K562 (cell line): ENCODE data around the gene ASPDH. TPM values are rescaled to one million over a fixed set of nuclear protein-coding genes. Genes with fewer than 3 reads are reported as not detected.

Experiments
- ATAC-seq: fragments of 200-7000 bp; cut with Tn5 transposase; 3 replicates; pipeline ENCODE4 v1.9.1; 2020; ENCODE audit warnings: moderate library complexity
- BruUV-seq: library from RNA; stranded (reverse); fragments of 400-500 nt; replicated peaks from 2 replicates; lab custom pipeline; 2021; lab: Mats Ljungman, UMichigan
- CTCF ChIA-PET: fragments of 300-600 bp; formaldehyde crosslinking; extraction: SDS; loops from one replicate; lab custom pipeline; 2021; ENCODE audit warnings: low intra/inter-chr PET ratio; lab: Yijun Ruan, JAX
- POLR2A ChIA-PET: fragments of 300-600, 350-650 bp; sonication (Branson Sonifier 250); formaldehyde crosslinking; extraction: SDS; loops from one replicate; lab custom pipeline; 2021; ENCODE audit warnings: antibody characterized with exemption, inconsistent platforms; lab: Yijun Ruan, JAX
- DNase-seq, 4 experiments: peaks; one replicate each; pipeline versions ENCODE4 v3.0.0 to v3.0.0-alpha.2; 2011 to 2018; ENCODE audit warnings: low spot score in 3 of 4, mixed read lengths in 3 of 4; ENCODE audit errors: extremely low read depth in 1 of 4
- FAIRE-seq: peaks from 2 replicates; lab custom pipeline; 2011; peaks lifted over from hg19 to GRCh38; lab: Jason Lieb, UNC
- H2AFZ ChIP-seq: 2 replicates; pipeline ENCODE4 v1.6.0; 2011; ENCODE audit warnings: low read depth, low read length, control low read depth, inconsistent platforms
- H3K27ac ChIP-seq: fragments of 200-600 bp; 3 replicates; pipeline ENCODE4 v1.8.0; 2011; ENCODE audit warnings: low read depth, mild to moderate bottlenecking, control low read depth, inconsistent platforms, low read length, moderate library complexity, mixed read lengths; ENCODE audit errors: extremely low read depth
- H3K27me3 ChIP-seq, 2 experiments: fragments of 300-600 bp in 1 of 2; 2 replicates in 1 of 2; 3 replicates in 1 of 2; pipeline versions ENCODE4 v1.6.0 to v1.8.0; 2011; ENCODE audit warnings: inconsistent platforms in 2 of 2, low read length in 2 of 2, mild to moderate bottlenecking in 1 of 2, mixed read lengths in 1 of 2, moderate library complexity in 1 of 2; ENCODE audit not compliant: control insufficient read depth in 2 of 2, insufficient read depth in 2 of 2
- H3K36me3 ChIP-seq: fragments of 300-600 bp; 3 replicates; pipeline ENCODE4 v1.8.0; 2011; ENCODE audit warnings: mild to moderate bottlenecking, low read length, inconsistent platforms; ENCODE audit not compliant: control insufficient read depth, insufficient read depth
- H3K4me1 ChIP-seq, 2 experiments: fragments of 200-600 bp in 1 of 2; replicated peaks in 1 of 2; 2 replicates in 1 of 2; 3 replicates in 1 of 2; pipeline versions ENCODE4 v1.5.1 to v1.8.0; 2011; ENCODE audit warnings: inconsistent platforms in 2 of 2, low read length in 2 of 2, mild to moderate bottlenecking in 1 of 2, mixed read lengths in 1 of 2, moderate library complexity in 1 of 2; ENCODE audit not compliant: control insufficient read depth in 2 of 2, insufficient read depth in 2 of 2
- H3K4me2 ChIP-seq: 2 replicates; pipeline ENCODE4 v1.6.1; 2011; ENCODE audit warnings: low read length, control low read depth, inconsistent platforms, mixed read lengths; ENCODE audit not compliant: insufficient read depth
- H3K4me3 ChIP-seq: fragments of 200-600 bp; sonication (generic), shearing (Covaris generic); 2 replicates; pipeline ENCODE4 v1.5.1; 2016; ENCODE audit warnings: control low read depth, inconsistent platforms
- H3K79me2 ChIP-seq: fragments of 200-600 bp; 3 replicates; pipeline ENCODE4 v1.8.0; 2011; ENCODE audit warnings: low read length, inconsistent platforms; ENCODE audit not compliant: control insufficient read depth, insufficient read depth
- H3K9ac ChIP-seq, 2 experiments: 2 replicates each; pipeline versions ENCODE4 v1.6.0 to v1.6.1; 2011; ENCODE audit warnings: low read depth in 2 of 2, low read length in 2 of 2, control low read depth in 1 of 2, inconsistent platforms in 1 of 2, mild to moderate bottlenecking in 1 of 2, mixed read lengths in 1 of 2; ENCODE audit not compliant: insufficient read depth in 1 of 2
- H3K9me1 ChIP-seq: one replicate; pipeline ENCODE4 v1.6.0; 2011; ENCODE audit warnings: inconsistent platforms, mild to moderate bottlenecking, low read length, moderate library complexity; ENCODE audit not compliant: control insufficient read depth, insufficient read depth
- H3K9me3 ChIP-seq: replicated peaks from 2 replicates; pipeline ENCODE4 v1.5.1; 2011; ENCODE audit warnings: low read depth, low read length, inconsistent platforms; ENCODE audit not compliant: control insufficient read depth, insufficient read depth
- H4K20me1 ChIP-seq: replicated peaks from 2 replicates; pipeline ENCODE4 v1.6.1; 2011; ENCODE audit warnings: low read length, inconsistent platforms, mixed read lengths; ENCODE audit not compliant: control insufficient read depth, insufficient read depth
- CHD1 ChIP-seq: fragments of 200-600 bp; sonication (generic); IDR thresholded peaks from one replicate; pipeline ENCODE4 v1.6.1; 2012; ENCODE audit warnings: mild to moderate bottlenecking, moderate library complexity, low read length, inconsistent platforms
- CUX1 ChIP-seq: fragments of 200-800 bp; sonication (Bioruptor generic); IDR thresholded peaks from 2 replicates; pipeline ENCODE4 v1.6.1; 2016; ENCODE audit warnings: missing genetic modification characterization, missing compliant biosample characterization
- RFX5 ChIP-seq: IDR thresholded peaks from 2 replicates; pipeline ENCODE4 v1.6.1; 2011; ENCODE audit warnings: low read depth, mild to moderate bottlenecking, improper control_type of control experiment, low read length
- ZNF445 ChIP-seq: fragments of 250-450 bp; sonication (Bioruptor Pico); IDR thresholded peaks from 2 replicates; pipeline ENCODE4 v1.4.0; 2020; ENCODE audit warnings: low read depth, mild to moderate bottlenecking, moderate library complexity
- ZNF589 ChIP-seq: fragments of 200-800 bp; sonication (Bioruptor generic); IDR thresholded peaks from 2 replicates; pipeline ENCODE4 v1.6.1; 2016; ENCODE audit warnings: low read depth, missing genetic modification characterization, missing compliant biosample characterization
- WGBS: fragments of 100-300 bp; shearing (Covaris generic); methylation state at CpG from one replicate; pipeline ENCODE4 v1.1.6; 2016; ENCODE audit warnings: low coverage, mixed read lengths; ENCODE audit not compliant: insufficient coverage; ENCODE audit errors: missing lambda C conversion rate; 5-methylcytosine and 5-hydroxymethylcytosine counted together
- in situ Hi-C: fragments of 300-500 bp; cut with MboI; formaldehyde crosslinking; loops from 4 replicates; pipeline ENCODE4 v1.15.0; 2018; ENCODE audit warnings: inconsistent platforms, mixed read lengths
- intact Hi-C: fragments of 100-400 bp; cut with micrococcal nuclease; formaldehyde crosslinking; loops from 2 replicates; pipeline ENCODE4 v1.14.2; 2022
- polyA plus RNA-seq, 8 experiments: library from polyadenylated mRNA; depleted of rRNA in 4 of 8; stranded (reverse) in 5 of 8; unstranded in 3 of 8; fragments of >200 nt; fragmentation: Nextera tagmentation in 2 of 8; fragmentation: Illumina TruSeq in 1 of 8; extraction: Ambion mirVana in 2 of 8; extraction: Trizol in 1 of 8; gene quantifications; 2 replicates each; pipeline versions ENCODE4 v1.2.1 to v1.2.3, GENCODE V29; 2011 to 2014; ENCODE audit warnings: inconsistent platforms in 1 of 8, missing spikeins in 1 of 8
- total RNA-seq, 7 experiments: library from RNA; depleted of rRNA in 6 of 7; stranded (reverse); fragments of >200 nt in 6 of 7; fragmentation: Illumina TruSeq in 2 of 7; extraction: Trizol in 2 of 7; gene quantifications; 2 replicates each; pipeline versions ENCODE4 v1.2.1 to v1.2.3, GENCODE V29; 2011 to 2021; ENCODE audit warnings: low replicate concordance in 1 of 7

The ASPDH gene
- total and polyA plus RNA-seq, 9 of the 15 experiments (the other 6 are each of a cell fraction or from before 2014, with no cell fraction given), result not detected

GRCh38 chr19:50508843-50509190, 4.9 kb downstream of the ASPDH start:
- 81% methylated on average over 3 of the region's 3 CpGs for WGBS
- H3K9me1 ChIP-seq, result peaks cover 4% of the 10 kb centered on the region
- no peak overlapping the region for H3K4me3 ChIP-seq
- H2AFZ ChIP-seq, result no peak overlapping the region
- intact Hi-C loops, result no loop called here
- H3K36me3 ChIP-seq, result no peaks in the 10 kb centered on the region
- no peaks in the 10 kb centered on the region for H3K9me3 ChIP-seq
- H3K4me2 ChIP-seq, result no peak overlapping the region
- no peaks in the 10 kb centered on the region for H3K27me3 ChIP-seq
- TF ChIP-seq RFX5 (no peak), ZNF445 (no peak), CUX1 (no peak), CHD1 (no peak), ZNF589 (CRISPR knock-in tag) (no peak)
- no TSS peak for BruUV-seq
- H3K79me2 ChIP-seq, result no peaks in the 10 kb centered on the region; the same call in 2 of the 3 replicates
- no peak overlapping the region; a peak in 1 of 4 replicates for H3K9ac ChIP-seq
- FAIRE-seq, result no peak
- in situ Hi-C loops, result no loop called here
- H3K27ac ChIP-seq, result no peak overlapping the region
- H4K20me1 ChIP-seq, result no peaks in the 10 kb centered on the region
- no peak for ATAC-seq
- POLR2A ChIA-PET, result interaction anchor here (0.6 to 1.1 kb wide), 2 partner anchors 152 to 180 kb away, joined by 3 read pairs; partner anchors contain the start of gene KCNC3
- peaks cover 5 to 55% of the 10 kb centered on the region in 2 experiments; a peak in 4 of 5 replicates for H3K4me1 ChIP-seq
- no peak for DNase-seq
- CTCF ChIA-PET, result no interaction called here
